K562 (cell line): ENCODE measurements around the gene ME3. TPM values are rescaled to one million over a fixed set of nuclear protein-coding genes. Genes with fewer than 3 reads are reported as not detected.

ENCODE experiments used
- ATAC-seq: fragments of 200-7000 bp; cut with Tn5 transposase; 3 replicates; pipeline ENCODE4 v1.9.1; 2020; ENCODE audit warnings: moderate library complexity
- BruUV-seq: library from RNA; stranded (reverse); fragments of 400-500 nt; replicated peaks from 2 replicates; lab custom pipeline; 2021; lab: Mats Ljungman, UMichigan
- CTCF ChIA-PET: fragments of 300-600 bp; formaldehyde crosslinking; extraction: SDS; loops from one replicate; lab custom pipeline; 2021; ENCODE audit warnings: low intra/inter-chr PET ratio; lab: Yijun Ruan, JAX
- POLR2A ChIA-PET: fragments of 300-600, 350-650 bp; sonication (Branson Sonifier 250); formaldehyde crosslinking; extraction: SDS; loops from one replicate; lab custom pipeline; 2021; ENCODE audit warnings: antibody characterized with exemption, inconsistent platforms; lab: Yijun Ruan, JAX
- DNase-seq, 4 experiments: peaks; one replicate each; pipeline versions ENCODE4 v3.0.0 to v3.0.0-alpha.2; 2011 to 2018; ENCODE audit warnings: low spot score in 3 of 4, mixed read lengths in 3 of 4; ENCODE audit errors: extremely low read depth in 1 of 4
- FAIRE-seq: peaks from 2 replicates; lab custom pipeline; 2011; peaks lifted over from hg19 to GRCh38; lab: Jason Lieb, UNC
- H2AFZ ChIP-seq: 2 replicates; pipeline ENCODE4 v1.6.0; 2011; ENCODE audit warnings: low read depth, low read length, control low read depth, inconsistent platforms
- H3K27ac ChIP-seq: fragments of 200-600 bp; 3 replicates; pipeline ENCODE4 v1.8.0; 2011; ENCODE audit warnings: low read depth, mild to moderate bottlenecking, control low read depth, inconsistent platforms, low read length, moderate library complexity, mixed read lengths; ENCODE audit errors: extremely low read depth
- H3K27me3 ChIP-seq, 2 experiments: fragments of 300-600 bp in 1 of 2; 2 replicates in 1 of 2; 3 replicates in 1 of 2; pipeline versions ENCODE4 v1.6.0 to v1.8.0; 2011; ENCODE audit warnings: inconsistent platforms in 2 of 2, low read length in 2 of 2, mild to moderate bottlenecking in 1 of 2, mixed read lengths in 1 of 2, moderate library complexity in 1 of 2; ENCODE audit not compliant: control insufficient read depth in 2 of 2, insufficient read depth in 2 of 2
- H3K36me3 ChIP-seq: fragments of 300-600 bp; 3 replicates; pipeline ENCODE4 v1.8.0; 2011; ENCODE audit warnings: mild to moderate bottlenecking, low read length, inconsistent platforms; ENCODE audit not compliant: control insufficient read depth, insufficient read depth
- H3K4me1 ChIP-seq, 2 experiments: fragments of 200-600 bp in 1 of 2; replicated peaks in 1 of 2; 2 replicates in 1 of 2; 3 replicates in 1 of 2; pipeline versions ENCODE4 v1.5.1 to v1.8.0; 2011; ENCODE audit warnings: inconsistent platforms in 2 of 2, low read length in 2 of 2, mild to moderate bottlenecking in 1 of 2, mixed read lengths in 1 of 2, moderate library complexity in 1 of 2; ENCODE audit not compliant: control insufficient read depth in 2 of 2, insufficient read depth in 2 of 2
- H3K4me2 ChIP-seq: 2 replicates; pipeline ENCODE4 v1.6.1; 2011; ENCODE audit warnings: low read length, control low read depth, inconsistent platforms, mixed read lengths; ENCODE audit not compliant: insufficient read depth
- H3K4me3 ChIP-seq: fragments of 200-600 bp; sonication (generic), shearing (Covaris generic); 2 replicates; pipeline ENCODE4 v1.5.1; 2016; ENCODE audit warnings: control low read depth, inconsistent platforms
- H3K79me2 ChIP-seq: fragments of 200-600 bp; 3 replicates; pipeline ENCODE4 v1.8.0; 2011; ENCODE audit warnings: low read length, inconsistent platforms; ENCODE audit not compliant: control insufficient read depth, insufficient read depth
- H3K9ac ChIP-seq, 2 experiments: 2 replicates each; pipeline versions ENCODE4 v1.6.0 to v1.6.1; 2011; ENCODE audit warnings: low read depth in 2 of 2, low read length in 2 of 2, control low read depth in 1 of 2, inconsistent platforms in 1 of 2, mild to moderate bottlenecking in 1 of 2, mixed read lengths in 1 of 2; ENCODE audit not compliant: insufficient read depth in 1 of 2
- H3K9me1 ChIP-seq: one replicate; pipeline ENCODE4 v1.6.0; 2011; ENCODE audit warnings: inconsistent platforms, mild to moderate bottlenecking, low read length, moderate library complexity; ENCODE audit not compliant: control insufficient read depth, insufficient read depth
- H3K9me3 ChIP-seq: replicated peaks from 2 replicates; pipeline ENCODE4 v1.5.1; 2011; ENCODE audit warnings: low read depth, low read length, inconsistent platforms; ENCODE audit not compliant: control insufficient read depth, insufficient read depth
- H4K20me1 ChIP-seq: replicated peaks from 2 replicates; pipeline ENCODE4 v1.6.1; 2011; ENCODE audit warnings: low read length, inconsistent platforms, mixed read lengths; ENCODE audit not compliant: control insufficient read depth, insufficient read depth
- GATAD2A ChIP-seq: fragments of 450-650 bp; IDR thresholded peaks from 2 replicates; pipeline ENCODE4 v1.6.1; 2017
- GTF2A2 ChIP-seq: IDR thresholded peaks from 2 replicates; pipeline ENCODE4 v1.6.1; 2016; ENCODE audit warnings: mild to moderate bottlenecking, missing genetic modification characterization, missing compliant biosample characterization
- PHF21A ChIP-seq: fragments of 450-650 bp; IDR thresholded peaks from 2 replicates; pipeline ENCODE4 v1.6.1; 2017; ENCODE audit warnings: low read depth, borderline replicate concordance
- RBM22 ChIP-seq: fragments of 200-400 bp; formaldehyde crosslinking; IDR thresholded peaks from 2 replicates; pipeline ENCODE4 v1.6.1; 2018; ENCODE audit warnings: low read length, low read depth; ENCODE audit not compliant: poor library complexity, severe bottlenecking
- SMAD1 ChIP-seq: fragments of 150-350 bp; IDR thresholded peaks from 2 replicates; pipeline ENCODE4 v1.6.1; 2014; ENCODE audit warnings: low read length, low read depth; ENCODE audit not compliant: partially characterized antibody
- SMARCB1 ChIP-seq: IDR thresholded peaks from 2 replicates; pipeline ENCODE4 v1.6.1; 2011; ENCODE audit warnings: improper control_type of control experiment, low read depth; ENCODE audit not compliant: insufficient read length
- WGBS: fragments of 100-300 bp; shearing (Covaris generic); methylation state at CpG from one replicate; pipeline ENCODE4 v1.1.6; 2016; ENCODE audit warnings: low coverage, mixed read lengths; ENCODE audit not compliant: insufficient coverage; ENCODE audit errors: missing lambda C conversion rate; 5-methylcytosine and 5-hydroxymethylcytosine counted together
- in situ Hi-C: fragments of 300-500 bp; cut with MboI; formaldehyde crosslinking; loops from 4 replicates; pipeline ENCODE4 v1.15.0; 2018; ENCODE audit warnings: inconsistent platforms, mixed read lengths
- intact Hi-C: fragments of 100-400 bp; cut with micrococcal nuclease; formaldehyde crosslinking; loops from 2 replicates; pipeline ENCODE4 v1.14.2; 2022
- polyA plus RNA-seq, 8 experiments: library from polyadenylated mRNA; depleted of rRNA in 4 of 8; stranded (reverse) in 5 of 8; unstranded in 3 of 8; fragments of >200 nt; fragmentation: Nextera tagmentation in 2 of 8; fragmentation: Illumina TruSeq in 1 of 8; extraction: Ambion mirVana in 2 of 8; extraction: Trizol in 1 of 8; gene quantifications; 2 replicates each; pipeline versions ENCODE4 v1.2.1 to v1.2.3, GENCODE V29; 2011 to 2014; ENCODE audit warnings: inconsistent platforms in 1 of 8, missing spikeins in 1 of 8
- total RNA-seq, 7 experiments: library from RNA; depleted of rRNA in 6 of 7; stranded (reverse); fragments of >200 nt in 6 of 7; fragmentation: Illumina TruSeq in 2 of 7; extraction: Trizol in 2 of 7; gene quantifications; 2 replicates each; pipeline versions ENCODE4 v1.2.1 to v1.2.3, GENCODE V29; 2011 to 2021; ENCODE audit warnings: low replicate concordance in 1 of 7
- TF ChIP-seq, protein P1 (sequence below): sonication (generic); formaldehyde crosslinking; IDR thresholded peaks from 2 replicates; pipeline ENCODE4 v1.8.0; 2023; ENCODE audit warnings: missing genetic modification reagents, mild to moderate bottlenecking, borderline replicate concordance
- TF ChIP-seq, protein P2 (sequence below): fragments of 250-450 bp; sonication (Bioruptor Pico); IDR thresholded peaks from 2 replicates; pipeline ENCODE4 v1.4.0; 2020; ENCODE audit warnings: borderline replicate concordance
- TF ChIP-seq, protein P3 (sequence below): fragments of 250-450 bp; sonication (Bioruptor Pico); IDR thresholded peaks from 2 replicates; pipeline ENCODE4 v1.5.0; 2020; ENCODE audit warnings: mild to moderate bottlenecking

ME3 gene
- total and polyA plus RNA-seq, 9 of the 15 experiments (the other 6 are each of a cell fraction or from before 2014, with no cell fraction given), result not detected

DNA sequence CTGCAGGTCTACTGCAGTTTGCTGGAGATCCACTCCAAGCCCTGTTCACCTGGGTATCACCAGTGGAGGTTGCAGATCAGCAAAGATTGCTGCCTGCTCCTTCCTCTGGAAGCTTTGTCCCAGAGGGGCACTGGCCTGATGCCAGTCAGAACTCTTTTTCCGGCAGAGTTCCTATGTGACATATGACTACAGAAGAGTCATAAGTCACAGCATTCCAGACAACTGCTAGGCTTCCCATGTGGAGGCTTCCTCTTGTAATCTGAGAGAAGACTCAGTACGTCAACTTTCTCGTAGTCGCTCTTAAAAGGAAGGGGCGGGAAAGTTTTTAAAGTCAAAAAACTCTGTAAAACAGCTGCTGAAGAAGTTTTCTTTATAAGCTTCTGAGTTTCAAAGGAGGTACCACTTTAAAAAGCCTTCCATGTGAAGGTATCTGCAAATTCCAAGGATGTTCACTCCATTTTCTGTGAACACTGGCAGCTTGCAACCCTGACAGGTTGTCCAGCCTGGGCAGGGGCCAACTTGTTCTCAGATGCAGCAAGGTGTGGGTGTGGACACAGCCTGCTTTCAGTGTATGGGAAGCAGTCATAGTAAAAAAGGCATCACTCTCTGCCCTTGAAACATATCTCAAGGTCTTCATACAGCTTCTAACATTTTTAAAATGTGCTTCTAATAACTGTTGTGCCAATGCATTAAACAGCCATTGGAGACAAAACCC lies 97.8 kb downstream of the ME3 start:
- no peaks in the 10 kb centered on the region for H3K9me1 ChIP-seq
- POLR2A ChIA-PET, result no interaction called here
- intact Hi-C loops (no loop called here), in situ Hi-C loops (loop anchor here (5.0 kb wide), 1 partner anchor 117 kb away; no protein-coding TSS in a partner anchor)
- H3K36me3 ChIP-seq, result no peaks in the 10 kb centered on the region
- BruUV-seq, result no TSS peak
- DNase-seq, result no peak
- no peak overlapping the region for H3K4me2 ChIP-seq
- no peak overlapping the region for H3K4me3 ChIP-seq
- no peaks in the 10 kb centered on the region for H4K20me1 ChIP-seq
- TF ChIP-seq SMARCB1 (no peak), GATAD2A (no peak), SMAD1 (no peak), PHF21A (no peak), RBM22 (no peak), GTF2A2 (tag) (no peak)
- TF ChIP-seq, protein P1, sequence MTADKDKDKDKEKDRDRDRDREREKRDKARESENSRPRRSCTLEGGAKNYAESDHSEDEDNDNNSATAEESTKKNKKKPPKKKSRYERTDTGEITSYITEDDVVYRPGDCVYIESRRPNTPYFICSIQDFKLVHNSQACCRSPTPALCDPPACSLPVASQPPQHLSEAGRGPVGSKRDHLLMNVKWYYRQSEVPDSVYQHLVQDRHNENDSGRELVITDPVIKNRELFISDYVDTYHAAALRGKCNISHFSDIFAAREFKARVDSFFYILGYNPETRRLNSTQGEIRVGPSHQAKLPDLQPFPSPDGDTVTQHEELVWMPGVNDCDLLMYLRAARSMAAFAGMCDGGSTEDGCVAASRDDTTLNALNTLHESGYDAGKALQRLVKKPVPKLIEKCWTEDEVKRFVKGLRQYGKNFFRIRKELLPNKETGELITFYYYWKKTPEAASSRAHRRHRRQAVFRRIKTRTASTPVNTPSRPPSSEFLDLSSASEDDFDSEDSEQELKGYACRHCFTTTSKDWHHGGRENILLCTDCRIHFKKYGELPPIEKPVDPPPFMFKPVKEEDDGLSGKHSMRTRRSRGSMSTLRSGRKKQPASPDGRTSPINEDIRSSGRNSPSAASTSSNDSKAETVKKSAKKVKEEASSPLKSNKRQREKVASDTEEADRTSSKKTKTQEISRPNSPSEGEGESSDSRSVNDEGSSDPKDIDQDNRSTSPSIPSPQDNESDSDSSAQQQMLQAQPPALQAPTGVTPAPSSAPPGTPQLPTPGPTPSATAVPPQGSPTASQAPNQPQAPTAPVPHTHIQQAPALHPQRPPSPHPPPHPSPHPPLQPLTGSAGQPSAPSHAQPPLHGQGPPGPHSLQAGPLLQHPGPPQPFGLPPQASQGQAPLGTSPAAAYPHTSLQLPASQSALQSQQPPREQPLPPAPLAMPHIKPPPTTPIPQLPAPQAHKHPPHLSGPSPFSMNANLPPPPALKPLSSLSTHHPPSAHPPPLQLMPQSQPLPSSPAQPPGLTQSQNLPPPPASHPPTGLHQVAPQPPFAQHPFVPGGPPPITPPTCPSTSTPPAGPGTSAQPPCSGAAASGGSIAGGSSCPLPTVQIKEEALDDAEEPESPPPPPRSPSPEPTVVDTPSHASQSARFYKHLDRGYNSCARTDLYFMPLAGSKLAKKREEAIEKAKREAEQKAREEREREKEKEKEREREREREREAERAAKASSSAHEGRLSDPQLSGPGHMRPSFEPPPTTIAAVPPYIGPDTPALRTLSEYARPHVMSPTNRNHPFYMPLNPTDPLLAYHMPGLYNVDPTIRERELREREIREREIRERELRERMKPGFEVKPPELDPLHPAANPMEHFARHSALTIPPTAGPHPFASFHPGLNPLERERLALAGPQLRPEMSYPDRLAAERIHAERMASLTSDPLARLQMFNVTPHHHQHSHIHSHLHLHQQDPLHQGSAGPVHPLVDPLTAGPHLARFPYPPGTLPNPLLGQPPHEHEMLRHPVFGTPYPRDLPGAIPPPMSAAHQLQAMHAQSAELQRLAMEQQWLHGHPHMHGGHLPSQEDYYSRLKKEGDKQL (CRISPR knock-in tag), result no peak
- TF ChIP-seq, protein P2, sequence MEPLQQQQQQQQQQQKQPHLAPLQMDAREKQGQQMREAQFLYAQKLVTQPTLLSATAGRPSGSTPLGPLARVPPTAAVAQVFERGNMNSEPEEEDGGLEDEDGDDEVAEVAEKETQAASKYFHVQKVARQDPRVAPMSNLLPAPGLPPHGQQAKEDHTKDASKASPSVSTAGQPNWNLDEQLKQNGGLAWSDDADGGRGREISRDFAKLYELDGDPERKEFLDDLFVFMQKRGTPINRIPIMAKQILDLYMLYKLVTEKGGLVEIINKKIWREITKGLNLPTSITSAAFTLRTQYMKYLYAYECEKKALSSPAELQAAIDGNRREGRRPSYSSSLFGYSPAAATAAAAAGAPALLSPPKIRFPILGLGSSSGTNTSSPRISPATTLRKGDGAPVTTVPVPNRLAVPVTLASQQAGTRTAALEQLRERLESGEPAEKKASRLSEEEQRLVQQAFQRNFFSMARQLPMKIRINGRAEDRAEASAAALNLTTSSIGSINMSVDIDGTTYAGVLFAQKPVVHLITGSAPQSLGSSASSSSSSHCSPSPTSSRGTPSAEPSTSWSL (CRISPR knock-in tag), result no peak
- TF ChIP-seq, protein P3, sequence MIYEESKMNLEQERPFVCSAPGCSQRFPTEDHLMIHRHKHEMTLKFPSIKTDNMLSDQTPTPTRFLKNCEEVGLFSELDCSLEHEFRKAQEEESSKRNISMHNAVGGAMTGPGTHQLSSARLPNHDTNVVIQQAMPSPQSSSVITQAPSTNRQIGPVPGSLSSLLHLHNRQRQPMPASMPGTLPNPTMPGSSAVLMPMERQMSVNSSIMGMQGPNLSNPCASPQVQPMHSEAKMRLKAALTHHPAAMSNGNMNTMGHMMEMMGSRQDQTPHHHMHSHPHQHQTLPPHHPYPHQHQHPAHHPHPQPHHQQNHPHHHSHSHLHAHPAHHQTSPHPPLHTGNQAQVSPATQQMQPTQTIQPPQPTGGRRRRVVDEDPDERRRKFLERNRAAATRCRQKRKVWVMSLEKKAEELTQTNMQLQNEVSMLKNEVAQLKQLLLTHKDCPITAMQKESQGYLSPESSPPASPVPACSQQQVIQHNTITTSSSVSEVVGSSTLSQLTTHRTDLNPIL (CRISPR knock-in tag), result no peak
- H3K79me2 ChIP-seq, result no peaks in the 10 kb centered on the region
- no peak overlapping the region for H3K9ac ChIP-seq
- FAIRE-seq, result no peak
- H3K4me1 ChIP-seq, result no peaks in the 10 kb centered on the region
- no peak for ATAC-seq
- no peak overlapping the region for H2AFZ ChIP-seq
- H3K27ac ChIP-seq, result no peak overlapping the region
- CTCF ChIA-PET, result interaction anchor here (0.6 to 1.4 kb wide), 2 partner anchors 118 to 262 kb away, joined by 3 read pairs; no protein-coding TSS in a partner anchor
- peaks cover 5 to 24% of the 10 kb centered on the region in 2 experiments; a peak in 4 of 5 replicates for H3K27me3 ChIP-seq
- 0% methylated on average over 5 of the region's 5 CpGs for WGBS
- no peaks in the 10 kb centered on the region for H3K9me3 ChIP-seq
